GM23248 (cell line): Measurements from ENCODE around the gene EXD3. TPM values are rescaled to one million over a fixed set of nuclear protein-coding genes. Genes with fewer than 3 reads are reported as not detected.

Source experiments
- DNase-seq: peaks from one replicate; pipeline ENCODE4 v3.0.0-alpha.2; 2015
- H2AFZ ChIP-seq: fragments of 200-600 bp; sonication (generic); 2 replicates; pipeline ENCODE4 v1.6.1; 2016; ENCODE audit warnings: antibody characterized with exemption
- H3F3A ChIP-seq: fragments of 200-600 bp; sonication (generic); 2 replicates; pipeline ENCODE4 v1.6.1; 2016; ENCODE audit warnings: mild to moderate bottlenecking, antibody characterized with exemption, mixed run types; ENCODE audit not compliant: insufficient read depth
- H3K27ac ChIP-seq: fragments of 200-600 bp; sonication (generic); 2 replicates; pipeline ENCODE4 v1.5.1; 2016; ENCODE audit warnings: mild to moderate bottlenecking
- H3K27me3 ChIP-seq: fragments of 200-600 bp; sonication (generic); replicated peaks from 2 replicates; pipeline ENCODE4 v1.6.1; 2016; ENCODE audit warnings: mild to moderate bottlenecking; ENCODE audit not compliant: insufficient read depth
- H3K36me3 ChIP-seq: fragments of 200-600 bp; sonication (generic); 2 replicates; pipeline ENCODE4 v1.6.1; 2016; ENCODE audit warnings: low read depth, mild to moderate bottlenecking
- H3K4me1 ChIP-seq: fragments of 200-600 bp; sonication (generic); 2 replicates; pipeline ENCODE4 v1.6.1; 2016; ENCODE audit warnings: mild to moderate bottlenecking; ENCODE audit not compliant: insufficient read depth
- H3K4me2 ChIP-seq: fragments of 200-600 bp; sonication (generic); one replicate; pipeline ENCODE4 v1.6.1; 2016; ENCODE audit warnings: mild to moderate bottlenecking; ENCODE audit not compliant: unreplicated experiment
- H3K4me3 ChIP-seq: fragments of 200-600 bp; sonication (generic); 2 replicates; pipeline ENCODE4 v1.5.1; 2016; ENCODE audit warnings: mild to moderate bottlenecking
- H3K79me2 ChIP-seq: fragments of 200-600 bp; sonication (generic); 2 replicates; pipeline ENCODE4 v1.6.1; 2016; ENCODE audit warnings: mild to moderate bottlenecking; ENCODE audit not compliant: insufficient read depth
- H3K9ac ChIP-seq: fragments of 200-600 bp; sonication (generic); 2 replicates; pipeline ENCODE4 v1.6.1; 2016; ENCODE audit warnings: mild to moderate bottlenecking
- H3K9me2 ChIP-seq: fragments of 200-600 bp; sonication (generic); 2 replicates; pipeline ENCODE4 v1.6.1; 2016; ENCODE audit warnings: mixed run types, mild to moderate bottlenecking, moderate library complexity; ENCODE audit not compliant: insufficient read depth
- H3K9me3 ChIP-seq: fragments of 200-600 bp; sonication (generic); one replicate; pipeline ENCODE4 v1.6.1; 2017; ENCODE audit warnings: low read depth
- H4K20me1 ChIP-seq: fragments of 200-600 bp; sonication (generic); 2 replicates; pipeline ENCODE4 v1.6.0; 2016; ENCODE audit not compliant: insufficient read depth
- EZH2 ChIP-seq: fragments of 200-600 bp; sonication (generic); IDR thresholded peaks from 2 replicates; pipeline ENCODE4 v1.6.1; 2018; ENCODE audit warnings: antibody characterized with exemption, mild to moderate bottlenecking; ENCODE audit not compliant: insufficient read depth, poor library complexity, severe bottlenecking
- EZH2phosphoT487 ChIP-seq: fragments of 200-600 bp; sonication (generic); IDR thresholded peaks from 2 replicates; pipeline ENCODE4 v1.6.1; 2018; ENCODE audit warnings: antibody characterized with exemption, moderate library complexity, mild to moderate bottlenecking, low read depth; ENCODE audit not compliant: insufficient read depth
- WGBS, 2 experiments: methylation state at CpG; one replicate each; pipeline ENCODE4 v1.1.6; 2015 to 2017; ENCODE audit warnings: low lambda C conversion rate in 2 of 2, low coverage in 1 of 2; ENCODE audit errors: missing lambda C conversion rate in 2 of 2; 5-methylcytosine and 5-hydroxymethylcytosine counted together
- in situ Hi-C: fragments of 300-500 bp; cut with MboI; formaldehyde crosslinking; loops from 2 replicates; pipeline ENCODE4 v1.15.0; 2020
- polyA plus RNA-seq: library from polyadenylated mRNA; unstranded; fragments of >200 nt; fragmentation: Nextera tagmentation; extraction: Ambion mirVana; gene quantifications from 2 replicates; pipeline ENCODE4 v1.2.1, GENCODE V29; 2016
- total RNA-seq: library from RNA; depleted of rRNA; stranded (reverse); fragments of >200 nt; shearing (Covaris generic); gene quantifications from 2 replicates; pipeline ENCODE4 v1.2.3, GENCODE V29; 2014

The EXD3 gene
- total and polyA plus RNA-seq, 2 experiments from 2014 or later: 10.1 to 11.6 TPM

- H3K4me3 ChIP-seq: no peak overlapping the region
- no peaks in the 10 kb centered on the region for H3K27me3 ChIP-seq
- no peak overlapping the region for H2AFZ ChIP-seq
- no peaks in the 10 kb centered on the region for H3K9me3 ChIP-seq
- 10% methylated on average over 19 of the region's 19 CpGs for WGBS, 2 experiments
- H4K20me1 ChIP-seq: no peaks in the 10 kb centered on the region
- H3F3A ChIP-seq: peaks cover 7% of the 10 kb centered on the region; the same call in 1 of the 2 replicates
- peak overlapping the region; percentile 16 for H3K4me2 ChIP-seq
- TF ChIP-seq EZH2phosphoT487: no peak
- no peak for TF ChIP-seq EZH2
- no peaks in the 10 kb centered on the region for H3K9me2 ChIP-seq
- H3K36me3 ChIP-seq: no peaks in the 10 kb centered on the region
- in situ Hi-C loops: no loop called here
- no peaks in the 10 kb centered on the region for H3K79me2 ChIP-seq
- DNase-seq: peak; percentile 61
- no peak overlapping the region for H3K9ac ChIP-seq
- H3K4me1 ChIP-seq: peaks cover 23% of the 10 kb centered on the region
- H3K27ac ChIP-seq: no peak overlapping the region
These were observed 23.0 kb upstream of the EXD3 start for GRCh38 chr9:137445930-137446431.

- no peaks in the 10 kb centered on the region for H3K36me3 ChIP-seq
- no peaks in the 10 kb centered on the region for H3K79me2 ChIP-seq
- DNase-seq: peak; percentile 88
- no peak overlapping the region for H3K4me3 ChIP-seq
- H3K27me3 ChIP-seq: no peaks in the 10 kb centered on the region
- H4K20me1 ChIP-seq: no peaks in the 10 kb centered on the region
- peaks cover 7% of the 10 kb centered on the region; the same call in 1 of the 2 replicates for H3F3A ChIP-seq
- 5 to 11% methylated on average over 12 to 14 of the region's 14 CpGs for WGBS, 2 experiments
- no peaks in the 10 kb centered on the region for H3K9me3 ChIP-seq
- H2AFZ ChIP-seq: peak overlapping the region; percentile 59; the same call in 1 of the 2 replicates
- H3K9ac ChIP-seq: peak overlapping the region; percentile 25; the same call in 1 of the 2 replicates
- H3K4me2 ChIP-seq: peak overlapping the region; percentile 77
- peaks cover 23% of the 10 kb centered on the region for H3K4me1 ChIP-seq
- in situ Hi-C loops: no loop called here
- H3K27ac ChIP-seq: no peak overlapping the region
- H3K9me2 ChIP-seq: no peaks in the 10 kb centered on the region
- TF ChIP-seq EZH2 (no peak), EZH2phosphoT487 (no peak)
These were observed 22.4 kb upstream of the EXD3 start for GRCh38 chr9:137445275-137445807.

GRCh38 chr9:137444106-137444790, 21.3 kb upstream of the EXD3 start:
- TF ChIP-seq EZH2phosphoT487: no peak
- TF ChIP-seq EZH2: no peak
- in situ Hi-C loops: no loop called here
- WGBS, 2 experiments: 77 to 79% methylated on average over 14 of the region's 14 CpGs
- Histone ChIP-seq H3K9me2 (no peaks in the 10 kb centered on the region), H3K4me2 (no peak overlapping the region), H3K27me3 (no peaks in the 10 kb centered on the region), H3K9ac (no peak overlapping the region), H3K36me3 (no peaks in the 10 kb centered on the region), H4K20me1 (no peaks in the 10 kb centered on the region), H3K9me3 (no peaks in the 10 kb centered on the region), H3K27ac (no peak overlapping the region), H3K79me2 (no peaks in the 10 kb centered on the region), H2AFZ (no peak overlapping the region), H3K4me1 (peaks cover 23% of the 10 kb centered on the region), H3F3A (peaks cover 7% of the 10 kb centered on the region; the same call in 1 of the 2 replicates), H3K4me3 (no peak overlapping the region)
- DNase-seq: no peak

- Histone ChIP-seq H3K36me3 (no peaks in the 10 kb centered on the region), H3K79me2 (no peaks in the 10 kb centered on the region), H3K4me3 (no peak overlapping the region), H3K9me2 (no peaks in the 10 kb centered on the region), H3K27me3 (no peaks in the 10 kb centered on the region), H3K4me2 (no peak overlapping the region), H3K4me1 (peaks cover 19% of the 10 kb centered on the region), H4K20me1 (no peaks in the 10 kb centered on the region), H3F3A (peaks cover 7% of the 10 kb centered on the region; the same call in 1 of the 2 replicates), H3K9ac (no peak overlapping the region), H3K9me3 (no peaks in the 10 kb centered on the region), H3K27ac (no peak overlapping the region), H2AFZ (no peak overlapping the region)
- in situ Hi-C loops: no loop called here
- 18 to 24% methylated on average over 5 to 7 of the region's 7 CpGs for WGBS, 2 experiments
- DNase-seq: no peak
- TF ChIP-seq EZH2: no peak
- no peak for TF ChIP-seq EZH2phosphoT487
These were observed 19.0 kb upstream of the EXD3 start for GRCh38 chr9:137441935-137442321.
